ENCODE results near the gene PSMC4.

Gene PSMC4

DNA sequence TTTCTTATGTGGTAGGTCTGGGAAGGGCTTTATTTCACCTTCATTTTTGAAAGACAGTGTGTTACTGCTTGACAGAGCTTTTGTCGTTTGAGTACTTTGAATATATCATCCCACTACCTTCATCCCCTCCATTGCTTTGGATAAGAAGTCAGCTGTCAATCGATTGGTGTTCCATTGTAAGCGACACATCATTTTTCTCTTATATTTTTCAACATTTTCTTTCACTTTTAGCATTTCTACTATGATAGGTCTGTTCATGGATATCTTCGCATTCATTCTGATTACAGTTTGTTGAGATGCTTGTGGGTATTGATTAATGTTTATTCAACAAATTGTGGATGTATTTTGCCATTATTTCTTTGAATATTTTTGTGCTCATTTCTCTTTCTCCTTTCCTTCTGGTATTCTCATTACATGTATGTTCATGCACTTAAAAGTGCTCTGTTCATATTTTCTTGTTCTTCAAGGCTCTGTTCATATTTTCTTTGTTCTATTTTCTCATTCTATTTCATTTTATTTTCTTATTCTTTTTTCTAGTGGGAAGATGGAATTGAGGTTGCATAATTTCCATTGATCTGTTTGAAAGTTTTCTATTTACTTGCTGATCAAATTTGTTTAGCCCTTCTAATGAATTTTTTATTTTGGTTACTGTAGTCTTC is 55.1 kb downstream of the PSMC4 start:
- H3K4me3 ChIP-seq (ENCODE audit: low read length) = no peak overlapping the region
- no peak for DNase-seq (ENCODE audit: low read depth, low spot score)

GRCh38 chr19:40026597-40026970 is 55.6 kb downstream of the PSMC4 start:
- no peak overlapping the region for H3K4me3 ChIP-seq (ENCODE audit: low read length)
- DNase-seq (ENCODE audit: low read depth, low spot score) = no peak
